COLO829 (cell line): ENCODE measurements around the gene CRISPLD2.
"Not testable (repeated sequence)": the region's sequence is repeated elsewhere in the genome, so short reads cannot be mapped to it uniquely, and the experiment has no call there.

Experiments
- DNase-seq: peaks from one replicate; pipeline ENCODE4 v3.0.0; 2012; ENCODE audit warnings: low spot score

CRISPLD2 gene

DNA sequence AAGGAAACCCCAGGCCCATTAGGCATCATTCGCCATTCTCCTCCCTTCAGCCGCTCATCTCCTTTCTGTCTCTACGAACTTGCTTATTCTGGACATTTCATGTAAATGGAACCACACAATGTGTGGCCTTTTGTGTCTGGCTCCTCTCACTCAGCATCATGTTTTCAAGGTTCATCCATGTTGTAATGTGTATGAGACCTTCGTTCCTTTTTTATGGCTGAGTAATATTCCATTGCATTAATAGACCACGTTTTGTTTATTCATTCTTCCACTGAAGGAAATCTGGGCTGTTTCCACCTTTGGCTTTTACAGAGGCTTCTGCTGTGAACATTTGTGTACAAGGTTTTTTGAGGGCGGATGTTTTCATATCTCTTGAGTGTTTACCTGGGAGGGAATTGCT, 3.2 kb downstream of the CRISPLD2 start:
- DNase-seq = no peak

DNA sequence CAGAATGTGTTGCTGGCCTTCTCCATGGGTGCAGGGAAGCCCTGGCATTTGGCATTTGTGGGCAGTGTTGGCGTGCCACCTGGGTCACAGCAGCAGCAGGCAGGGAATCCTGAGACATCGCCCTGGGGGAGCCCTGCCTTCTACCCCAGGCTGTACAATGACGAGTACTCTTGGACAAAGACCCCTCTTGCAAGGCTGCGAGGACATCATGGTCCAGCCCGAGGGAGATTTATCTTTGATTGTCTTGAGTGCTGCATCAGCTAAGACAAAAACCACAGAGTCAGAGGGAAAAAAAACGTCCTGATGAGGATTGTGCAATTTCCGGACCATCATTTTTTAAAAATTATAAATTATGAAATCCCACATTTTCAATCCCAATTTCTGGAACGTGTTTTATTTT, 3.7 kb downstream of the CRISPLD2 start:
- DNase-seq = no peak

DNA sequence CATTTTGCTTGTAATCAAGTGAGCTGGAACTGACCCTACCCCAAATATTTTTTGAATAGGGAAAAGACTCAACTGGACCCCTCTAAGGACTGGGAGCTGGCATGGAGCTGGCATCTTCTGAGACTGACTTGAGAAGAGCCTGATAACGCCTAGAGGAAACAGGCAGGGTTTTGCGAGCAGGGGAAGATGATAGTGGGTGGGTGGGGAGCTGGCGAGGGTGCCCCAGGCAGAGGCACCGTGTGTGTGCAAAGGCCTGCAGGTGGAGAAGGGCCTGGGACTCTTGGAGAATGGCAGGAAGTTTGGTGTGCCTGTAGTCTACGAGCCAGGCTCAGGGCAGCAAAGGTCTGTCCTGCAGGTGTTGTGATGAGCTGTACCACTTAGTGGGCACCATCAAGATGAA, 4.1 kb downstream of the CRISPLD2 start:
- no peak for DNase-seq

DNA sequence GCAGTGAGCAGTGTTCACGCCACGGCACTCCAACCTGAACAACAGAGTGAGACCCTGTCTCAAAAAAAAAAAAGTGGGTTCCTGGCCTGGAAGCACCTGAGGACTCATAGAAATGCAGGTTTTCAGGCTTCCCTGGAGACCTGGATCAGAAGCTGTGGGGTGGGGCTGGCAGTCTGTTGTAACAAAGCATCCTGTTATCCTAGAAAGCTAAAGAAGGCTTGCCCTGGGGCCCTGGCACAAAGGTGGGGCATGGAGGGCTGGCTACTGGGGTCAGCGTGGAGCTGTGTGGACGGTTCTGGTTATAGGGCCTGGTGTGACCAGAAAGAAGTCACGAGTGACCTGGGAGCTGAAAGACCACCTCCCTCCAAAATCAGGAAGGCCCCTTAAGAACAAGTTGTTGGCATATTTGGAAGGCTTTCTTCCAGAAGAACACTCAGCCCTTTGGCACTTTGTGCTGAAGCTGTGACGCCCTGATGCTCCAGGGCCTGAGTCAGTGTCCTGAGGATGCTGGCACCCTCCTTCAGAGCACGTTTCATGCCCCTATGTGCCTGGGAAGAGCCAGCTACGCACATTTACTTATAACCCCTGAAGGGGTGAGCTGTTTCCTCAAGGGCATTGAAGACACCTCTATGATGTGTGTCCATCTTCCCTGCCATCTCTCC, 6.2 kb downstream of the CRISPLD2 start:
- no peak for DNase-seq

DNA sequence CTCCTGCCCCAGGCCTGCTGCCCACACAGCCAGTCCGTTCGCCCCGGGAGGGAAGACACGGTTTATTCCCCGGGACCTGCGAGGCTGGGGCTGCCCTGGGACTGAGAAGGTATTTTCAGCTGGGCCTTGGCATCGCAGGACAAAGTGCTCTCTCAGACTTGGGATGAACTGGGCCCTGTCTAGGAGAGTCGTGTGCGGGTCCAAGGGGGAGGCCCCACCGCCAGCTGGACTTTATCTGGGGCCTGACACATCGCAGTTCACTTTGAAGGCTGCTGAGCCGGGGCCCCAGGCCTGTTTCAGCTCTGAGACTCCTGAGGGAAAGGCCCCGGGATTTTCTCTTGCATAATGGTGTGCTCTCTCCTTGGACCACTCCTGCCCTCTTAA, 6.8 kb downstream of the CRISPLD2 start:
- no peak for DNase-seq

DNA sequence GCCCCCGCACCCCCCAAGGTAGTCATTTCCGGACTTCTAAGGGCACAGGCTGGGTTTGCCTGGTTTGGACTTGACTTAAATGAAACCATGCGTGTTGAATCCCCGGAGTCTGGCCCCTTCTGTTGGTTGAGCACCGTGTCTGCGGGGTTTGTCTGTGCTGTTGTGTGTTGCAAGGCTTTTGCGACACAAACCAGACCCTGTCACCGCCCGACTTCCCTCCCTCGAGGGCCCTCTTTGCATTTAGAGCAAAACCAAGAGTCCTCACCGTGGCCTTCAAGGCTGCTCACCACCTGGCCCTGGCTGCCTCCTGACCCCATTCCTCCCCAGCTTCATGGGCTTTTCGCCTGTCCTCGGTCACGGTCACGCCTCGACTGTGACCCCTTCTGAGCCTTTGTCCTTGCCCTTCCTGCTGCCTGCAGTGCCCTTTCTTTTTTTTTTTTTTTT, 7.4 kb downstream of the CRISPLD2 start:
- DNase-seq = no peak

DNA sequence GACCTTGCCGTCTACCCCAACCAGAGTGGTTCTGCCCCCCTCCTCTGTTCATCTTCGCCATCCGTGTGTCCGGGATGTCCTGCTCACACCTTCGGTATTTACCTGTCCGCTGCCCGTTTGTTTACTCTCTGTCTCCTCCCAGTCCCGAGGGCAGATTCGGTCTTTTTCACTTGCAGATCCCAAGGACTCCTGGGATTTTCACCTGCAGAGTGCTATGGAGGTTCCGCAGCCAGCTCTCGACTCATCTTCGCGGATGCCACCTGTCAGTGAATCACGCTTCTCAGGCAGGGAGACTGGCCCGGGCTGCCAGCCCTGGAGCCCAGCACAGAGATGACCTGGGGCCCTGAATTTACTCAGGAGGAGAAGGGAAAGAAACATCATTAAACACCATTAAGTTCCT, 8.1 kb downstream of the CRISPLD2 start:
- no peak for DNase-seq

DNA sequence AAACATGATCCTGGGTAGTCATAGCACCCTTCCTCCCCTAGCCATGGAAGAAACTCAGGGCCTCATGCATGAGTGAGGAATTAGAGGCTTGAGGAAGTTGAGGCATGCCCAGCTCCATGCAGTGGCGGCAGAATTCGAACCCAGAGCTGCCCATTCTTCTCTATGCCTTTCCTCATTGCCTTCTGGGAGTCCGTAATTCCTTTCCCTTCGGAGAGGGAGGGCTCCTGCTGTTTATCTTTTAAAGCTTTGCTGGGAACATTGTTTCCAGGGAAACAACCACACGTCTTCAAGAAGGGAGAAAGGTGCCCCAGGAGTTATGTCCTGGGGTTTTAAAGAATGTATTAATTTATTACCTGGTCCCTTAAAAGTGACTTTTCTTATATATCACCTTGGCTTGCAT, 8.5 kb downstream of the CRISPLD2 start:
- DNase-seq = no peak

DNA sequence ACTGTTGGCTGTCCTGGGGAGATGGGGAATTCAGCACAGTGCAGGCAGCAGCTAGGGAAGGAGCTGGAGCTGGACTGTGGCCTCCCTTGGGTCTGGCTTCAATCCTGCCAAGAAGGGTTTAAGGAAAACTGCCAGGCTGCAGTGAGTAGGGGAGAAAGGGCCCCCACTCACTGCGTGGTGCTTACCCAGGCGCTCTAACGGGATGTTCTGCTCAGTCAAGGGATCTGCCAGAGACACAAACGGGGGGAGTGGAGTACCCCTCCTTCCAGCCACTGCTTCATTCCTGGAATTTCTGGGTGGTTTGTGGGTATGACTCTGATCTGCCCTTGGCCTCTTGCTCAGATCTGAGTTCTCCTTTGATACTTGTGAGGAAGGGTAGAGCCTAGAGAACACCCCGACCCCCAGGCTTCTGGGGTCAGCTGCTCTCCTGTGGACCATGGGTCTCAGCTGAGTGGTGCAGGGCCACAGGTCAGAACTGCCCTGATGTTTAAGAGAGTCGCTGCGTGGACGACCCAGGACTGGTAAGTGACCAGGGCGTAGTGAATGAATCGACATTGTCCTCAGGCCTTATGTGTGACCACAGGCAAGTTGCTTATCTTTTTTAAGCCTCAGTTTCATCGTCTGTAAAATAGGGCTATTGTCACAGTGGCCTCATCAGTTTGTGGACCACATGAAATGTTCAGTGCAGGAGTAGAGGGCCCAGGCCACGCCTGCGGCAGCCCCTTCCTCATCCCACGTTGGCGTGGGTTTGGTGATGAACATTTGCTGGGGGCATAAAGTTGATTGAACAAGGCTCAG, 9.6 kb downstream of the CRISPLD2 start:
- no peak for DNase-seq

DNA sequence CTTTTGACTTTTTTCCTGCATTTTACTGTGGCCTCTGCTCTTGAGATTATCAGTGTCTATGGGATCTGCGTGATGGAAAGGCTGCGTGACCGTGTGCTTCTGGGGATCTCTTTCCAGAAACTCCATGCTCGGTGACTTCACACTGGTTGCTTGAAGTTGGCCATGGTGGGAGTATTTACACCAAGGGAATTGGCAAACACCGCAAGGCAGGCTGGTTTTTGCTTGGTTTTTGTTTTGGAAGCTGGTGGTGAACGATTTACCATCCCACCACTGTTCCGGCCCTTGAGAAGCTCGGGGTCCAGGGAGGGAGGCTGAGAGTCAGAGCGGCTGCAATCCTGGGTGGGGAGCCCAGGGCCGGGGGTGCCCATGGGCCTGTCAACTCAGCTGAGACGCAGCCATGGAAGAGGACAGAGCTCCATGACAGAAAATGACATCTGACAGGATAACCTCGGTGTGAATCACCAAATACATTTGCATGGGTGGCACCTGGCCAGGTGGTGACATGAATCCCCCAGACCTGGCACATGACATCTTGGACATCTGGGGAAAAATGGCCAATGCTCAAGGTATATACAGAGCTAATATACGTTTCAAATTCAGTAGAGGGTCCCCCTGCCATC, 11.1 kb downstream of the CRISPLD2 start:
- DNase-seq = no peak

DNA sequence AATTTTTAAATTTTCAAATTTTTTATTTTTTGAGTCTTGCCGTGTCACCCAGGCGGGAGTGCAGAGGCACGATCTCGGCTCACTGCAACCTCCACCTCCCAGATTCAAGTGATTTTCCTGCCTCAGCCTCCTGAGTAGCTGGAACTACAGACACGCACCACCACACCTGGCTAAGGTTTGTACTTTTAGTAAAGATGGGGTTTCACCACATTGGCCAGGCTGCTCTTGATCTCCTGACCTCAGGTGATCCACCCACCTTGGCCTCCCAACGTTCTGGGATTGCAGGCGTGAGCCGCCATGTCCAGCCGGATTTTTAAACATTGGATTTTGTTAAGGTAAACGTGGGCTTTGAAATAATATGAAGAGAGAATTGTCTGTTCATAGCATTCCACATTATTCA, 11.9 kb downstream of the CRISPLD2 start:
- not testable (repeated sequence) for DNase-seq

DNA sequence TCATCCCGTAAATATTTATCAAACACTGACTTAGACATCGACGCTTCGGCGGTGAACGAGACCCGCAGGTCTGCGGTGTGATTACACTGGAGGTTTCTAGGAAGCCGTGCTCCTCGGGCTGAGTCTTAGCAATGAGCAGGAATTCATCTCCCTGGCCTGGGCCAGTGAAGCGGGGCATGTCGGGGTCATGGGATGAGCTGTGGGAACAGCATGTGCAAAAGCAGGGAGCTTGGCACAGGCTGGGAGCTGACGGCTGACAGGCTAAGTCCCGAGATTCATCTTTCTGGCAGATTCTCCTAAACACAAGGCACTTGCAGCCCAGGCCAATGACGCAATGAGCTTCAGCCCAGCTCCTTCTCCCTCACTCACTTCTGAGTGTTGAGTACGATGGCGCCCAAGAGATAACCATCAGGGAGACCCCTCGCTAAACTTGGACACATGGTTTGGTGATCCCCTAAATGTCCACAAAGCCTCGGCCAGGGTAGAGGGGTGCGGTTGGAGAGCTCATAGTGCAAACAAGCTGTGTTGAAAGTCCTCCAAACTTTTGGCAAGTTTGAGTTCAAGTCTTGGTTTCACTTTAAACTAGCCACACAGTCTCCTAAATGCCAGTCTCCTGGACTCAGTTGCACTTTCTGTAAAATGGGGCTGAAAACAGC, 12.8 kb downstream of the CRISPLD2 start:
- no peak for DNase-seq

DNA sequence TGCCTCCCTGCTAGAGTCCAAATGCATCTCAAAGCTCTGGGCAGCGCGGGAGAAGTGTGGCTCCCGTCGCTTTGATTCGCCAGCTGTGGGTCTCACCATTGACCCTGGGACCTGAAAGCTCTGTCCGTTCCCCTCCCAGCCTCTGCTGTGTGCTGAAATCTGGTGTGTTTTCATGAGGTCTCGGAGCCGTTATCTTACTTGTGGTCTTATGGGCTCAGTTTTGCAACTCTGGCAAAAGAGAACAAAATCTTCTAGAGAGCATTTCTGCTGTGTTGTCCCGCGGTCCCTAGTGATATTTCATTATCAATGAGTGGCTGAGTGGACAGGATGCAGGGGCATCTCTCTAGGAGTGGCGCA, 13.3 kb downstream of the CRISPLD2 start:
- no peak for DNase-seq

DNA sequence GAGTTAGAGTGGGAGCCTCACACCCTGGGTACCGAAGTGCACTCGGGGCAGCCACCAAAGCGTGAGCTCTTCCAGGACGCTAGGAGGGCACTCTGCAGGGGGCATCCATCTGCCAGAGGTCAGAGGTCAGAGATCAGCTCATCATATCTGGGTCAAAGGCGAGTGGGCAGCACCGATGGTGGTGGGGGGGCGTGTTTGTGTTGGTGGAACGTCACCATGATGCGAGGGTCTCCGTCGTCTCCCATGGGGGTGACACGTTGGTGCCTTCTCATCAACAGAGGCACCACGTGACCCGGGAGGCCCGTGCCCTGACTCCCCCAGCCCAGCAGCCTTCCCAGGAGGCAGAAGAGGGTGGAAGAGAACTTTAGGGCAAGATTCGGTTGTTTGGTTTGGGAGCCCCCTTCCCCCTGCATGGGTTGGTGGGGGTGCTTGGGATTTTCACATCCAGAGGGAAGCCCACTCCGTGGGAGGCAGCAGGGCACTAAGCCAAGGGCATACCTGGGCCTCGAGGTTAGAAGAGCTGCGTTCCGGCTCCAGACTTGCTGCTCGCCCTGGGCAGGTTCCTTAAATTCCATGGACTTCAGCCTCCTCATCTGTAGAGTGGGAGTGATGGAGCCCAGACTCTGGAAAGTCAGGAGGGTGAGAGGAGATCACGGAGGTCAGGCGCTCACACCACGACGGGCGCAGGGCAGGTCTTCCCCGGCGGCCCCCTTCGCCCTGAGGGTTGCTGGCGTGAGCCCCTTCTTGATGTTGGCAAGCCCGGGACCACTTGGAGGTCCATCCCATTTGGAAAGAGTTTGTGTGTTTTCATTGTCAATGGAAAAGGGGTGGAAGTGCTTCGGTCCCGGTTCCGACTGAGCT, 14.0 kb downstream of the CRISPLD2 start:
- DNase-seq = no peak

DNA sequence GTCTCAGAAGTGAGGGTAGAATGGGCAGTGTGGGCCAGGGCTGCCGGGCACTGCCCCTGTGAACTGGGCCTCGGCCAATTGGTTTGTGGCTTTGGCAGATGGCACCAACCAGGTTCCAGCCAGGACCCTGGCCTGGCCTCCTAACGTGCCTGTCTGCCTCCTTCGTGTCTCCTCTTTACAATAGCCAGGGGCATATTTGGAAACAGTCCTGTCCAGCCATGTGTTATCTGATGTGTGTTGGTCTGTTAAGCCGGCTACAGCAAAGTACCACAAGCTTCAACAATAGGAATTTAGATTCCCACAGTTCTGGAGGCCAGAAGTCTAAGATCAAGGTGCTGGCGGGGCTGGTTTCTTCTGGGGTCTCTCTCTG, 14.6 kb downstream of the CRISPLD2 start:
- no peak for DNase-seq

DNA sequence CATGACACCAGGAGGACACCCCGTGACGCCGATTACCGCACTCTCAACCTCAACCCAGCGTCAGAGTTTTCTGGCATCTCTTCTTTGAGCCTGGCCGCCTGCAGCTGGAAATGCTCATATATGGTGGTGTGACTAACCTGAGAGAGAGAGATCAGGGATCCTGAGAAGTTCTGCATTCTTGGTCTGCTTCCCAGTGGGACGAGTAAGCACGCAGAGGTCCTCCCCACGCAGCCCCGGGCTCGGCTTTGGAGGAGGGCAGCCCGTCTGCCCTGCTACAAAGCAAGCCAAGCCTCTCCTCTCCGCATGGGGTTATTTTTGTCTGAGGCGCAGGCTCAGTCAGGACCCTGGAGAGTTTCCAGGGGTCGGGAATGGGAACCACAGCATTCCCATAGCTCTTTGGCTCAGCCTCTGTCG, 16.5 kb downstream of the CRISPLD2 start:
- DNase-seq = no peak

DNA sequence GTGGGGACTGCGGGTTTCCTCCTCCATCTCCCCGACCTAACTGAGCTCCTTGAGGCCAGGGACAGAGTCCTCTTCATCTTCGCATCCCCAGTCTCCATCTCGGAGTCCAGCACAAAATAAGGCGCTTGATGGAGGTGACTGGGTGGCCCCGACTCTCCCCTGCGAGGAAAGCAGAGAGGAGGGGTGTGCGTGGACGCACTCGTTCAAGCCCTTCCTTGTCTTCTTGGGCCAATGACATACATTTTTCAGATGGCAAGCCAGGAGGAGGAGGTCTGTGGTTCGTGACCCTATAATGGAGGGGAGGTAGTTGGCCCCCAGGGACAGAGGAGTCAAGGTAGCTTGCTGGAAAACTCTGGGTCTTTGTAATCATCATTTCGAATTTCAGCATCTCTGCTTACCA, 17.2 kb downstream of the CRISPLD2 start:
- DNase-seq = no peak

DNA sequence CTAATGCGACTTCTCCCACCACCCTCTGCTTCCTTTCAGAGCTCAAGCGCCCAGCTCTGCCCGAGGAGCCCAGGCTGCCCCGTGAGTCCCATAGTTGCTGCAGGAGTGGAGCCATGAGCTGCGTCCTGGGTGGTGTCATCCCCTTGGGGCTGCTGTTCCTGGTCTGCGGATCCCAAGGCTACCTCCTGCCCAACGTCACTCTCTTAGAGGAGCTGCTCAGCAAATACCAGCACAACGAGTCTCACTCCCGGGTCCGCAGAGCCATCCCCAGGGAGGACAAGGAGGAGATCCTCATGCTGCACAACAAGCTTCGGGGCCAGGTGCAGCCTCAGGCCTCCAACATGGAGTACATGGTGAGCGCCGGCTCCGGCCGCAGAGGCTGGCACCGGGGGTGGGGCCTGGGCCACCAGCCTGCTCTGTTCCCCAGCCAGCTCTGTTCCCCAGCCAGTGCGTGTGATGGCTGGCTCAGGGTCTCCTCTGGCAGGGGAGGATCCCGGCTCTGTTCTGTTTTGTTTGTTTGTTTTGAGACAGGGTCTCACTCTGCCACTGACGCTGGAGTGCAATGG, 18.7 kb downstream of the CRISPLD2 start:
- no peak for DNase-seq

DNA sequence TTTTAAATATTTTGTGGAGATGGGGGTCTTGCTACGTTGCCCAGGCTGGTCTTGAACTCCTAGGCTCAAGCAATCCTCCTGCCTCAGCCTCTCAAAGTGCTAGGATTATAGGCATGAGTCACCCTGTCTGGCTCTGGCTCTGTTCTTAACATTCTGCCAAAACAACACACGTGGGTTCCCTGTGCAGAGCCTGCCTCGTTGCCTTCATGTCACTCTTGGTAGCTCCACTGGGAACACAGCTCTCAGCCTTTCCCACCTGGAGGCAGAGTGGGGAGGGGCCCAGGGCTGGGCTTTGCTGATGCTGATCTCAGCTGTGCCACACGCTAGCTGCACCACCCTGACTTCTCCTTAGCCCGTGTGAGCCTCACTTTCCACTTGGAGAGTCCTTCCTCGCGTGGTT, 19.3 kb downstream of the CRISPLD2 start:
- DNase-seq = no peak

DNA sequence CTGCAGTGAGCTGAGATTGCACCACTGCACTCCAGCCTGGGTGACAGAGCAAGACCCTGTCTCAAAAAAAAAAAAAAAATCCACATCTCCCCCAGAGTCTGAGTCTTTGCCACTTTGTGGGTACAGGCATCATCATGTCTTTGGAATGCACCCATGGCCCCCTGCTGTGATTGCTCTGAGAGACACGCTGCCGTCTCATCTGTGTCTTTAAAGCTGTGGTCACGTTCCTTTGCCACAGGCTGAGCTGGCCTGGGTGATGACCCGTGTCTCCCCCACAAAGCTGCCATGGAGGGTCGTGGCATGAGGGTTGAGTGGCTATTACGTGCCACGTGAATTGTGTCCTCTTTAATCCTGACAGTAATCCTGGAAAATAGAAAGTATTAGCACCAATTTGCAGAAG, 20.2 kb downstream of the CRISPLD2 start:
- no peak for DNase-seq
